Naive B cell (primary cell): ENCODE results near the gene MAN2A2. TPM values are rescaled to one million over a fixed set of nuclear protein-coding genes. Genes with fewer than 3 reads are reported as not detected.

Source experiments
- ATAC-seq, 2 donors: fragments of 150-1000 bp; cut with Tn5 transposase; 2 replicates each; pipeline ENCODE4 v1.10.0; 2021; ENCODE audit warnings: low read depth in 2 of 2, mild to moderate bottlenecking in 2 of 2, moderate library complexity in 2 of 2
- DNase-seq: peaks from one replicate; pipeline ENCODE4 v3.0.0; 2022
- H3K27ac Mint-ChIP-seq, 6 donors: one replicate each; pipeline ENCODE4 v1.8.0; 2020 to 2022; ENCODE audit warnings: mild to moderate bottlenecking in 6 of 6, mixed read lengths in 6 of 6, moderate library complexity in 5 of 6, inconsistent platforms in 2 of 6
- H3K27me3 Mint-ChIP-seq, 3 donors: one replicate each; pipeline ENCODE4 v1.8.0; 2021 to 2022; ENCODE audit warnings: mixed read lengths in 3 of 3, mild to moderate bottlenecking in 1 of 3
- H3K36me3 Mint-ChIP-seq, 2 donors: one replicate each; pipeline ENCODE4 v1.8.0; 2020 to 2022; ENCODE audit warnings: mixed read lengths in 2 of 2, inconsistent platforms in 1 of 2, mild to moderate bottlenecking in 1 of 2
- H3K4me1 Mint-ChIP-seq, 3 donors: one replicate each; pipeline ENCODE4 v1.8.0; 2020 to 2022; ENCODE audit warnings: mixed read lengths in 3 of 3, inconsistent platforms in 1 of 3, mild to moderate bottlenecking in 1 of 3, moderate library complexity in 1 of 3
- H3K4me3 Mint-ChIP-seq, 8 donors: one replicate each; pipeline ENCODE4 v1.8.0; 2020 to 2022; ENCODE audit warnings: mild to moderate bottlenecking in 8 of 8, mixed read lengths in 8 of 8, moderate library complexity in 8 of 8, inconsistent platforms in 2 of 8
- H3K9me3 Mint-ChIP-seq, 7 donors: one replicate each; pipeline ENCODE4 v1.8.0; 2020 to 2022; ENCODE audit warnings: mixed read lengths in 7 of 7, mild to moderate bottlenecking in 5 of 7, inconsistent platforms in 2 of 7, moderate library complexity in 1 of 7
- polyA plus RNA-seq, 6 donors: library from polyadenylated mRNA; unstranded; fragments of 300-500 nt; fragmentation: Illumina TruSeq; gene quantifications; one replicate each; pipeline ENCODE4 v1.2.3, GENCODE V29; 2021; ENCODE audit warnings: low read depth in 6 of 6

The MAN2A2 gene
- polyA plus RNA-seq, 6 donors from 2014 or later: 1.4 to 8.9 (median 6.5) TPM

DNA sequence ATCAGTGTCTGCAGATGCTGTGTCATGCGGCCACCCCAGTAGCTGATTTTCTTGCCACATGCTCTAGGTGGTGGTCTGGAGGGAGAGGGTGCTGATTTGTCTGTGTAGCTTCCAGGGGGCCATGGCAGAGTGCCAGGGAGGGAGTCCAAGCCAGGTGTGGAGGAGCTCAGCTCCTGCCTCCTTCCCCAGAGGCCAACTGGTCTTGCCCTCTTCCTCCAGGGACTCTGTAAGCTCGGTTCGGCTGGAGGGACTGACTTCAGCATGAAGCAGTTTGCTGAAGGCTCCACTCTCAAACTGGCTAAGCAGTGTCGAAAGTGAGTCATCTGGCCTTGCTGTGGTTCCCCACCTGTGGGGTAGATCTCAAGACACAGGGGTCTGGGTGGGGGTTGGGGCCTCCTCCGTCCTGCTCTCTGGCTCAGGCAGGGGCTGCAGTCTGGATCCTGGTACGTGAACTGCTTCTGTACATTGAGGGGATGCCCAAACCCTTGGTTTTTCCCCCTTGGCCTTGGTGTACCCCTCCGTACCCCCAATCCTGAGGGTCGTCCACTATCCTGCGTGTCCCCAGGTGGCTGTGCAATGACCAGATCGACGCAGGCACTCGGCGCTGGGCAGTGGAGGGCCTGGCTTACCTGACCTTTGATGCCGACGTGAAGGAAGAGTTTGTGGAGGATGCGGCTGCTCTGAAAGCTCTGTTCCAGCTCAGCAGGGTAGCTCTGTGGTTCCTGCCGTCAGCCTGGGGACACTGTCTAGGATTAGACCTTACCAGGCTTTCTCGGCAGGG is 44.7 kb downstream of the MAN2A2 start:
- no peak for ATAC-seq
- Mint-ChIP-seq H3K36me3 (peaks cover 5 to 14% of the 10 kb centered on the region in 2 donors), H3K9me3 (no peaks in the 10 kb centered on the region), H3K4me3 (no peak overlapping the region), H3K4me1 (peaks cover 0 to 2% (median 0%) of the 10 kb centered on the region in 3 donors), H3K27me3 (no peaks in the 10 kb centered on the region), H3K27ac (peak overlapping the region in 1 of 6 donors; percentile 13)
- no peak for DNase-seq

DNA sequence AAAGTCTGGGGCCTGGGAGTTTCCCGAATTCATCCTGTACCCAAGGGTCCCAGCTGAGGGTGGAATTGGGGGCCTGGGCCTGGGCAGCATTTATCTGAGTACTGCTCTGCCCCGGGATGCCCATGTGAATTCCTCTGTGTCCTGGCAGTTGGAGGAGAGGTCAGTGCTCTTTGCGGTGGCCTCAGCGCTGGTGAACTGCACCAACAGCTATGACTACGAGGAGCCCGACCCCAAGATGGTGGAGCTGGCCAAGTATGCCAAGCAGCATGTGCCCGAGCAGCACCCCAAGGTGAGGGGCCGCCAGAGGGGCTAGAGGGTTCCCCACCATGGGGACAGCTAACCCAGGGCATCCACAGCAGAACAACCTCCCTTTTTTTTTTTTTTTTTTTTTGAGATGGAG is 45.4 kb downstream of the MAN2A2 start:
- H3K4me3 Mint-ChIP-seq: no peak overlapping the region
- H3K27me3 Mint-ChIP-seq: no peaks in the 10 kb centered on the region
- no peaks in the 10 kb centered on the region for H3K9me3 Mint-ChIP-seq
- no peak for ATAC-seq
- peaks cover 0 to 7% (median 4%) of the 10 kb centered on the region in 3 donors for H3K4me1 Mint-ChIP-seq
- no peak for DNase-seq
- H3K27ac Mint-ChIP-seq: no peak overlapping the region
- H3K36me3 Mint-ChIP-seq: peaks cover 5 to 14% of the 10 kb centered on the region in 2 donors

DNA sequence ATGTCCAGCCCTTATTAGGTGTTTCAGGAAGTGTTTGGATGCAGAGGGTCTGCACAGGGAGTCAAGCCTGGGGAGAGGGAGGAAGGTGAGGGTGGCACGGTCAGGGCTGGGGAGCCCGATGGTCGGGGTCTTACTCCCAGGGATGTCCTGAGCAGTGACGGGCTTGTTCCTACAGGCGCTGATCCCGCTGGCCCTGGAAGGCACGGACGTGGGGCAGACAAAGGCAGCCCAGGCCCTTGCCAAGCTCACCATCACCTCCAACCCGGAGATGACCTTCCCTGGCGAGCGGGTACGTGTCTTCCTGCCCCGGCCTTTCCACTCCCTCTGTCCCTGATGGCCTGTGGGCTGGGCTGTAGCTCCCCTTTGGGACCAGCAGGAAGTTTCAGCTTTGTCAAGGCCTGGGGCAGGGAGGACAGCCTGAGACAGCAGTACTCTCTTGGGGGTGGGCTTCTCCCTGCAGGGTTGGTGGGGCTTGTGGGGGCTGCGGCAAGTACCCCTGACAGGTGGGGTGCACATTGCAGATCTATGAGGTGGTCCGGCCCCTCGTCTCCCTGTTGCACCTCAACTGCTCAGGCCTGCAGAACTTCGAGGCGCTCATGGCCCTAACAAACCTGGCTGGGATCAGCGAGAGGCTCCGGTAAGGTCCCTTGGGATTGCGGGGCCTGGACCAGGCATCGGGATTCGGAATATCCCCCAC is 47.0 kb downstream of the MAN2A2 start:
- Mint-ChIP-seq H3K36me3 (peaks cover 5 to 14% of the 10 kb centered on the region in 2 donors), H3K9me3 (no peaks in the 10 kb centered on the region), H3K27me3 (no peaks in the 10 kb centered on the region), H3K4me3 (no peak overlapping the region), H3K4me1 (peaks cover 7 to 12% (median 10%) of the 10 kb centered on the region in 3 donors), H3K27ac (no peak overlapping the region)
- ATAC-seq (no peak), DNase-seq (no peak)

DNA sequence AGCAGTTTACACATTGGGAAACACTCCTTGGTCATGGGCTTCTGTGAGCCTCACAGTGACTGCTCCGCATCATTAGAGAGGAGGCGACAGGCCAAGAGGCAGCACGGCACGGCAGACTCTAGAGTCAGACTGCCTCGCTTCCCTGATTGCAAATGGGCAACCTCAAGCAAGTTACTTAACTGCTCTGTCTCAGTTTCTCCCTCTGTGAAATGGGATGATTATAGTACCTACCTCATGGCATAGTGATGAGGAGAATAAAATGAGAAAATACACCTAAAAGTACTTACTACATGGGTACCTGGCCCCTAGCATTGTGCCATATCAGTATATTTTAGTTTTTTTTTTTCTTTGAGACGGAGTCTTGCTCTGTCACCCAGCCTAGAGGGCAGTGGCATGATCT is 47.6 kb downstream of the MAN2A2 start:
- DNase-seq (no peak), ATAC-seq (no peak)
- Mint-ChIP-seq H3K9me3 (no peaks in the 10 kb centered on the region), H3K4me1 (peaks cover 7 to 12% (median 10%) of the 10 kb centered on the region in 3 donors), H3K4me3 (no peak overlapping the region), H3K27ac (peak overlapping the region in 1 of 6 donors; percentile 41), H3K27me3 (no peaks in the 10 kb centered on the region), H3K36me3 (peaks cover 5 to 14% of the 10 kb centered on the region in 2 donors)

DNA sequence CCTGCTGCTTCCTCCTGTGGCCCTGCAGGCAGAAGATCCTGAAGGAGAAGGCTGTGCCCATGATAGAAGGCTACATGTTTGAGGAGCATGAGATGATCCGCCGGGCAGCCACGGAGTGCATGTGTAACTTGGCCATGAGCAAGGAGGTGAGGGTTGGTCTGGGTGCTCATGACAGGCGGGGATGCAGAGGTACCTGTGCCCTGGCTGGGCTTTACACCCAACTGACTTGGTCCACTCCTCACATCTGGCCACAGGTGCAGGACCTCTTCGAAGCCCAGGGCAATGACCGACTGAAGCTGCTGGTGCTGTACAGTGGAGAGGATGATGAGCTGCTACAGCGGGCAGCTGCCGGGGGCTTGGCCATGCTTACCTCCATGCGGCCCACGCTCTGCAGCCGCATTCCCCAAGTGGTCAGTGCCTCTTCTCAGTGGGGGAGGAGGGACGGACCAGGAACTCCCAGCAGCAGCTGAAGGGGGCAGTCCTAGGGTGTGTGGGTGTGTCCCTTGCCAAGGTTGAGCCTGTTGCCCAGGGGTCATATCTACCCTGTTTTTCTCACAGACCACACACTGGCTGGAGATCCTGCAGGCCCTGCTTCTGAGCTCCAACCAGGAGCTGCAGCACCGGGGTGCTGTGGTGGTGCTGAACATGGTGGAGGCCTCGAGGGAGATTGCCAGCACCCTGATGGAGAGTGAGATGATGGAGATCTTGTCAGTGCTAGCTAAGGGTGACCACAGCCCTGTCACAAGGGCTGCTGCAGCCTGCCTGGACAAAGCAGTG is 50.0 kb downstream of the MAN2A2 start:
- Mint-ChIP-seq H3K27me3 (no peaks in the 10 kb centered on the region), H3K36me3 (peaks cover 5 to 11% of the 10 kb centered on the region in 2 donors), H3K9me3 (no peaks in the 10 kb centered on the region), H3K4me1 (peaks cover 10 to 18% (median 17%) of the 10 kb centered on the region in 3 donors), H3K4me3 (peak overlapping the region in 7 of 8 donors; percentile 27 to 73 (median 54)), H3K27ac (peak overlapping the region in 3 of 6 donors; percentile 55 to 85 (median 84))
- ATAC-seq (no peak), DNase-seq (no peak)

DNA sequence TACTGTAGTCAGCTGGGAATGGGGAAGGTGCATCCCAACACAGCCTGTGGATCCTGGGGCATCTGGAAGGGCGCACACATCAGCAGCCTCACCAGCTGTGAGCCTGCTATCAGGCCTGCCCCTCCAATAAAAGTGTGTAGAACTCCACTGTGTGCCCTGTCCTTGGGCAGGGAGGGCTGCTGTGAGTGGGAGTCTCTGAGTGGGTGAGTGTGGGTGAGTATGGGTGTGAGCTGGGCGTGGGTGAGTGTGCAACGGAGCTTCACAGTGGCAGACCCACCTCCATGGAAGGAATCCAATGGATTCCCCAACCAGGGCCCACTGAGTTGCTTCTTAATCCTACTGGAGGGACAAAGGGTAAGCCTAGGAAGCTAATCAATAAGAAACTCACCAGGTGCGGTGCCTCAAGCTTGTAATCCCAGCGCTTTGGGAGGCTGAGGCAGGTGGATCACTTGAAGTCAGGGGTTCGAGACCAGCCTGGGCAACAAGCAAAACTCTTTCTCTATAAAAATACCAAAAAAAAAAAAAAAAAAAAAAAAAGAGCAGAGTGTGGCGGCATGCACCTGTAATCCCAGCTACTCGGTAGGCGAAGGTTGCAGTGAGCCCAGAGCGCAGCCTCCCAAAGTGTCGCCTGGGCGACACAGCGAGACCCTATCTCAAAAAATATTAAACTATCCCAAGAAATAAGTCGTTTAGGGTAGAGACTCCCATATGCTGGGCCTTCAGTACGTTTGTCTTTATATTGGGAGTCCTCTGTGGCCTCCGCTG is 51.0 kb downstream of the MAN2A2 start:
- no peak for ATAC-seq
- DNase-seq: no peak
- peak overlapping the region; percentile 63 to 98 (median 94) for H3K27ac Mint-ChIP-seq
- no peaks in the 10 kb centered on the region for H3K27me3 Mint-ChIP-seq
- H3K4me3 Mint-ChIP-seq: peak overlapping the region; percentile 78 to 94 (median 90)
- peaks cover 10 to 18% (median 17%) of the 10 kb centered on the region in 3 donors for H3K4me1 Mint-ChIP-seq
- peaks cover 1 to 5% of the 10 kb centered on the region in 2 donors for H3K36me3 Mint-ChIP-seq
- no peaks in the 10 kb centered on the region for H3K9me3 Mint-ChIP-seq

DNA sequence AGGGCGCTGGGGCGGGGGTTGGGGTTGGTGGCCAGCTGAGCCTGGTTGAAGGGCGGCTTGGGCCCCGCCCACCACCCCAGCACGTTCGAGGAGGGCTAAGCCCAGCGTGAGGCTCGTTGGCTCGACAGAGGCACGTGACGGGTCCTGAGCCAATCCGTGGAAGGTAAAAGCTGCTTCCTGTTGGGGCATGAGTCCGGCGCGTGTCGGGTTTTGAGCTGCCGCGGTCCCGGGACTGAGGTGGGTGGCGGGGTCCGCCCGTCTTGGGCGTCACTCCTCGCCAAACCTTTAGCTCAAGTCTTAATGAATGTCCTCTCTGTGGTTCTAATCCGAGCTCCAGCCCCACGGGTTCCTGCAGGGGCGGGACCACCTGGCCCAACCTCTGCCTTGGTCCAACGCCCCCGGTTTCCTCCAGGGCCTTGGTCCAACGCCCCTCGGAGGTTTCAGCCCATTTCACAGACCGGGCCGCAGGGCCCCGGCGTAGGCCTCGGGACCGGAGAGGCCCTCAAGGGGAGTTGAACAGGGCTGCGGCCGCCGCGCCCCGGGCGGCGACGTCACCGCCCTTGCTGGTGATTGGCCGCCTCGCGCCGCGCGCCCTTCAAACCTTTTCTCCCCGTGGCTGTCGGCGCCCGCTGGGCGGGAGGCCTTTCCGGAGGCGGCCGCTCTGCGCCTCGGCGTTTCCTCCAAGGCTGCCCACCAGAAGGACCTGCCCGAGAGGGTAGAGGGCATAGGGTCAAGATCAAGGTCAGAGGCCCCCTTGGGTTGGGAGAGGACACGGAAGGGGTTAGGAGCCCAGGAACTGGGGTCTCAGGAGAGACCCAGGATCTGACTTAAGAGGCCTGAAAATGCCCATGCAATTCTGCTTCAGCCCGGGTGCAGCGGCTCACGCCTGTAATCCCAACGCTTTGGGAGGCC is 51.9 kb downstream of the MAN2A2 start, which contains the start of gene RCCD1:
Gene RCCD1, plus strand, starts transcription at position 173 of the 912 bp plus-strand sequence. CDS start 1,851 bp downstream, outside the sequence.
- Mint-ChIP-seq H3K4me3 (peak within 1 kb of the TSS; percentile 78 to 94 (median 90)), H3K27ac (peak within 1 kb of the TSS; percentile 85 to 98 (median 96)), H3K36me3 (peaks cover 5 to 8% of the 10 kb centered on the region in 2 donors), H3K9me3 (no peaks in the 10 kb centered on the region), H3K27me3 (no peaks in the 10 kb centered on the region), H3K4me1 (peaks cover 10 to 20% (median 17%) of the 10 kb centered on the region in 3 donors)
- ATAC-seq (peak; percentile 92 to 96), DNase-seq (peak; percentile 88)

DNA sequence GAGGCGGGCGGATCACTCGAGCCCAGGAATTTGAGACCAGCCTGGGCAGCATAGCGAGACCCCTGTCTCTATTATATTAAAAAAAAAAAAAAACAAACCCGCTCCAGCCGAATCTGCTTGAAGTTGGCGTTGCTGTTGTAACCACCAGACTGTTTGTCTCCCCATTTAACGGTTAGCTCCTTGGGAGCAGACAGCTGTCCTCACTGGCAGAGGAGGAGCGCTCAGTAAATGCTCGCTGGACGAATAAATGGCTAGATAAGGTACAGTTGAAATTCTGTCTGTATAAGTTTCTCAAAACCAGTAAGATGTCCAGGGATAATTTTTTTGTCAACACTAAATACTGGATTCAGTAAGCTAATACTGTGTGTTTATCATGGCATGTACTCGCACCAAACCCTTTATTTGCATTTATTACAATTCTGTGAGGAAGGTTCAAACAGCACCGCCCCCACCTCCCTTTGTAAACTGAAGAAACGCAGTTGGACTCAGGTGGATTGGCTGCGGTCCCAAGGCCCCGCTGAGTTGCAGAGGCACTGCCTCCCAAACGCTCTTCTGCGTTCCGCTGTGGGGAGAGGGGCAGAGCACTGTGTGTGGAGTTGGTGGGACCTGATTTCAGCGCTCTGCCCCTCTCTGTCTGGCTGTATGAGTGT is 52.6 kb downstream of the MAN2A2 start:
- Mint-ChIP-seq H3K27ac (peak overlapping the region in 3 of 6 donors; percentile 52 to 85 (median 64)), H3K4me1 (peaks cover 10 to 20% (median 17%) of the 10 kb centered on the region in 3 donors), H3K36me3 (peaks cover 6 to 8% of the 10 kb centered on the region in 2 donors), H3K9me3 (no peaks in the 10 kb centered on the region), H3K27me3 (no peaks in the 10 kb centered on the region), H3K4me3 (peak overlapping the region in 7 of 8 donors; percentile 78 to 94 (median 91))
- DNase-seq (no peak), ATAC-seq (no peak)

DNA sequence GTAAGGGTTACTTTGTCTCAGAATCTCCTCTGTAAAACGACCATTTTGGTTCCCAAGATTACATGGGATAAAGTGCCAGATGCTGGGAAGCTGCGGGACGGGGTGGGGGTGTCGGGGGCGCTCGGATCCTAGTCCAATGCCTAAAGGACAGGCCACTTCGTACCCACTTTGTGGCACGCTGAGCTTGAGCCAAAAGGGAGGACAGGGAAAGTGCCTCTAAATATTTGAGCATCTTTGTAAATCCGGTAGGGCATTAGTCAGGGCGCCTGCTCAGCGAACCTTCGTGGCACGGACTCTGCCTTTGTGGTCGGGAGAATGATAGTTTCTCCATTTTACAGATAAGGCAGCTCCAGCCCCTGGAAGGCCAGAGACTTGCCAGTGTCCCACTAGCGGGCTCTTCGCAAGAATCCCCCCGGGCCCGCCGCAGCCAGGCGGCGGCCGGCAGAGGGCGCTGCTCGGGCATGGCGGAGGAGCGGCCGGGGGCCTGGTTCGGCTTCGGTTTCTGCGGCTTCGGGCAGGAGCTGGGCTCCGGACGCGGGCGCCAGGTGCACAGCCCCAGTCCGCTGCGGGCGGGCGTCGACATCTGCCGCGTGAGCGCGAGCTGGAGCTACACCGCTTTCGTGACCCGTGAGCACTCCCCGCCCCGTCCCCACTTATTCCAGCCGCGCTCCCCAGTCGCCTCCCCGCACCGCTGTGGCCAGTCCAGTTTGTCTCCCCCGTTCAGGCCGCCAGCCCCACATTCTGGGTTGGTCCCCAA is 53.4 kb downstream of the MAN2A2 start:
- DNase-seq: peak; percentile 60
- H3K9me3 Mint-ChIP-seq: no peaks in the 10 kb centered on the region
- peak overlapping the region; percentile 30 to 94 (median 78) for H3K4me3 Mint-ChIP-seq
- no peaks in the 10 kb centered on the region for H3K27me3 Mint-ChIP-seq
- peaks cover 11 to 14% of the 10 kb centered on the region in 2 donors for H3K36me3 Mint-ChIP-seq
- peaks cover 10 to 20% (median 17%) of the 10 kb centered on the region in 3 donors for H3K4me1 Mint-ChIP-seq
- peak overlapping the region in 2 of 6 donors; percentile 52 to 64 for H3K27ac Mint-ChIP-seq
- peak; percentile 16 to 28 for ATAC-seq

DNA sequence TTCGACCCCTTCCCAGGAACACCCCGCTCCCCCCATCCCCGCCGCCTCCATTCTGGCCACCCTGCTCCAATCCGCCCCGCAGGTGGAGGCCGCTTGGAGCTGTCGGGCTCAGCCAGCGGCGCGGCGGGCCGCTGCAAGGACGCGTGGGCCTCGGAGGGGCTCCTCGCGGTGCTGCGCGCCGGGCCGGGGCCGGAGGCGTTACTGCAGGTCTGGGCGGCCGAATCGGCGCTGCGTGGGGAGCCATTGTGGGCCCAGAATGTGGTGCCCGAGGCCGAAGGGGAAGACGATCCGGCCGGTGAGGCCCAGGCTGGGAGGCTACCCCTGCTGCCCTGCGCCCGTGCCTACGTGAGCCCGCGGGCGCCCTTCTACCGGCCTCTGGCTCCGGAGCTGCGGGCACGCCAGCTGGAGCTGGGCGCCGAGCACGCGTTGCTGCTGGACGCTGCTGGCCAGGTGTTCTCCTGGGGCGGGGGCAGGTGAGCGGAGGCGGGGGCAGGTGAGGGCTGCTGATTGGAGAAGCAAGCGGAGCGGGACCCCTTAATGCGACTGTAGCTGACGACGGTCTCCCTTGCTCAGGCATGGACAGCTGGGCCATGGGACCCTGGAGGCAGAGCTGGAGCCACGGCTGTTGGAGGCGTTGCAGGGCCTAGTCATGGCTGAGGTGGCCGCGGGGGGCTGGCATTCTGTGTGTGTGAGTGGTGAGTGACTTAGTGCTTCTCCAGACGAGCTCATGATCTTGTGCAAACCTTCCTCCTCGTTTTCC is 54.1 kb downstream of the MAN2A2 start:
- no peaks in the 10 kb centered on the region for H3K9me3 Mint-ChIP-seq
- no peak for ATAC-seq
- H3K4me1 Mint-ChIP-seq: peaks cover 10 to 20% (median 17%) of the 10 kb centered on the region in 3 donors
- H3K36me3 Mint-ChIP-seq: peaks cover 6 to 15% of the 10 kb centered on the region in 2 donors
- no peaks in the 10 kb centered on the region for H3K27me3 Mint-ChIP-seq
- H3K27ac Mint-ChIP-seq: no peak overlapping the region
- no peak for DNase-seq
- peak overlapping the region; percentile 53 to 89 (median 78) for H3K4me3 Mint-ChIP-seq
